SH-SY5Y (cell line): Measurements from ENCODE around the gene HAT1.

Experiments
- GATA2 ChIP-seq: IDR thresholded peaks from 2 replicates; pipeline ENCODE4 v1.6.1; 2011; ENCODE audit warnings: mild to moderate bottlenecking, low read depth, low read length
- GATA3 ChIP-seq: IDR thresholded peaks from 2 replicates; pipeline ENCODE4 v1.6.1; 2011; ENCODE audit warnings: low read depth, mild to moderate bottlenecking, low read length, moderate library complexity

DNA sequence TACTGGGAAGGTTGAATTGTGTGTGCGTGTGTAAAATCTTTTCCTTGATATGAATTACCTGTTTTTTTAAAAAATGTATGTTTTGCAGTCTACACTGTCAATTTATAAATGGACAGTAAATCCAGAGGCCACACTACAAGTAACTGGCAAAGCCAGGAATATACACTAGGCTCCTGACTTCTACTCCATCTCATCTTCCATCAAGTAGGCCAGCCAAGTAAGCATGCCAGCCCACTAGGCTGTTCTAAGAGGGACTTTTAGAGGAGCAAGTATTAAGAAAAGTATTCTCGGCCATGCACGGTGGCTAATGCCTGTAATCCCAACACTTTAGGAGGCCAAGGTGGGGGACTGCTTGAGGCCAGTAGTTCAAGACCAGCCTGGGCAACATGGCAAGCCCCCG lies 64.5 kb downstream of the HAT1 start:
- TF ChIP-seq GATA2 = no peak
- TF ChIP-seq GATA3 = no peak
